GM19238 (cell line): ENCODE results near the gene IL21R.
"Not testable (repeated sequence)": the region's sequence is repeated elsewhere in the genome, so short reads cannot be mapped to it uniquely, and the experiment has no call there.

Experiments used
- DNase-seq: peaks from one replicate; pipeline ENCODE4 v3.0.0; 2011; ENCODE audit warnings: low spot score; ENCODE audit not compliant: insufficient read length

The IL21R gene

DNA sequence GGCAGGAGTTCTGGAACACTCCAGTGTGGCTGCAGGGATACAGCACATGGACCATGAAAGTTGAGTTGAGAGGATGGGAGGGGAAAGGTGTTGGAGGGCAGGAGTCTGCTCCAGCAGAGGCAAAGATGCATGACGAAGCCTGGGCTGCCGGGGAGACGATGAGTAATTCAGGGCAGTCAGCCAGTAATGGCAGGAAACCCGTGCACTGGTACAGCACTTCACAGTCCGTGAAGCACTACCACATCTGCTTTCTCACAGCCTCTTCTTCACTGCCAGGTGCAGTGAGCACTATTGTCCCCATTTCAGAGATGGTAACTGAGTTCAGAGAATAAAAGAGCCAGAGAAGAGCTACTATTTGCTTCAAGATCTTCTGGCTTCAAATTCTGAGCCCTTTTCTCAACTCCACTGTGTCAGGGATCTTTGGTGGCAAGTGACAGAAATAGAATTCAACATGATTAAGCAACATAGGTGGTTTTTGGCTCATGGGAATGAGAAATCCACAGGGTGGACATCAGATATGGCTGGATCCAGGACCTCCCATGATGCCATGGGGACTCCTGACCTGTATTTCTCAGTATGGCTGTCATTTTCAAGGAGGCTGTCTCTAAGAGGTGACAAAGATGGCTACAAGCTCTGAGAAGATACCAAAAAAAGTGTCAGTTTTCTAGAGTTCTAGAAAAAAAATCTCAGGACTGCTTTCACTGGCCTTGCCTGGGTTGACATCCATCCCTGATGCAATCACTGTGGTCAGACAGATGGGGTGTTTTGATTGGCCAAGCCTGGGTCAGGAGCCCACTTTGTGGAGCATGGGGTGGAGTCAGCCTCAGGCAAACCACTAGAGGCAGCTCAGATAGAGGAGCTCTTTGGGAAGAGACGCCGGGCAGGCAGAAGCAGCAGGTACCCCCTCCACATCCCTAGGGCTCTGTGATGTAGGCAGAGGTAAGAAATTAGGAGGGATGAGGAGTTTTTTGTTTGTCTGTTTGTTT is 24.7 kb downstream of the IL21R start:
- DNase-seq = peak; percentile 66

DNA sequence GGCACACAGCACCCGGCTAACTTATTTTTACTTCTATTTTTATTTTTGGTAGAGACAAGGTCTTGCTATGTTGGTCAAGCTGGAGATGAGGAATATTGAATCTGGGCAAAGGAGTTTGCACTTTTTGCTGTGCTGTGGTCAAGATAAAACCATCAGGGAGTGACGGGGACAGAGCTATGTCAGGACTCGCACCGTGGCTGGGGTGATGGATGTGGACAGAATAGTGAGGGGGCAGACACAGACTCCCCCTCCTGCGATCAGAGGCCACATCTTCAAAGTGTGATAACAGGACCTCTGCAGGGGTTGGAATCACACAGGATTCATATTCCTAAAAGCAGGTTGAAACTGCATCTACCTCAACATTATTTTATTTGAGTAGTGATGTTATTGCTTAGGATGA is 25.6 kb downstream of the IL21R start:
- no peak for DNase-seq

DNA sequence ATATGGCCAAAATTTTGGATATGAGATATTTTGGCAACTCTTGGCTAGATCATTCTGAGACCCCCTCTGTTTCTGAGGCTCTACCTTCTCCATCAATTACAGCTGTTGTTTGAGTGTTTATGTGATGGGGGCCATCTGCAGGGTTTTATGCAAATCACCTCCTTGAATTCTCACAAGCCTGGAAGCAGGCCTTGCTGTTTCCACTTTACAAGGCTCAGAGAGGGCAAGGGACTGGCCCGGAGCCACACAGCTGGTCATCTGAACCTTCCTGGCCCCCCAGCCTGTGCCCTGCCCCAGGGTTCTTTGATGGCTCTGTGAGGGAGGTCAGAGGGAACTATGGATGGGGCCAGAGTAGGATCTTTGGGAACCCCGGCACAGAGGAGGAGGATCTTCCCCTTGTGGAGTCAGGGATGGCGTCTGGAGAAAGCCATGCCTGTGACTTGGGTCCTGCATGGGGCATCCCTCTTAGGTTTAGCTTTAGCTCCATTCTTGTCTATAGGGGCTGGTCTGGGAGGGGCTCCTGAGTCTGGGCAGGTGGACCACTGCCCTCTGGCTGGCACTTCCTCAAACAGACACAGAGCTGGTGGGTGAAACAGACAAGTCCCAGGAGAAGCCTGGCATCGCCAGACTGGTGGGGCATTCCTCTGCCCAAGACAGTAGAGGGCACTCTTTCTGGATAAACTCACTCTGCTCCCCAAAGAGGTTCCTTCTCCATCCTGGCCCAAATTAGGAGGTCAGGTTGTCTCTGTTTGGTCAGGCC is 26.2 kb downstream of the IL21R start:
- no peak for DNase-seq

DNA sequence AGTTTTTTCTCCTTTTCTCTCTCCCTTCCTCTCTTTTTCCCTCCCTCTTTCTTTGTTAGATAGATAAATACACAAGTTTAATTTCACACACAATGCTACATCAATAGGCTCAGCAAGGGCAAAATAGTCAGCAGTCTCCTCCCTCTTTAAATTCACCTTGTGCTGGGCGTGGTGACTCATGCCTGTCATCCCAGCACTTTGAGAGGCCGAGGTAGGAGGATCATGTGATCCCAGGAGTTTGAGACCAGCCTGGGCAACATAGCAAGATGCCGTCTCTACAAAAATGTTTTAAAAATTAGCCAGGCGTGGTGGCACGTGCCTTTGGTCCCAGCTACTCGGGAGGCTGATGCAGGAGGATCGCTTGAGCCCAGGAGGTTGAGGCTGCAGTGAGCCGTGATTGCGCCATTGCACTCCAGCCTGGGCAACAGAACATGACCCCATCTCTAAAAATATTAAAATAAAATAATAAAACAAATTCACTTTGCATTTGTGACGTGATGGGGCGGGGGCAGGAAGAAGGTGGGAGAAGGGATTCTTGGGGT is 27.4 kb downstream of the IL21R start:
- DNase-seq = no peak

DNA sequence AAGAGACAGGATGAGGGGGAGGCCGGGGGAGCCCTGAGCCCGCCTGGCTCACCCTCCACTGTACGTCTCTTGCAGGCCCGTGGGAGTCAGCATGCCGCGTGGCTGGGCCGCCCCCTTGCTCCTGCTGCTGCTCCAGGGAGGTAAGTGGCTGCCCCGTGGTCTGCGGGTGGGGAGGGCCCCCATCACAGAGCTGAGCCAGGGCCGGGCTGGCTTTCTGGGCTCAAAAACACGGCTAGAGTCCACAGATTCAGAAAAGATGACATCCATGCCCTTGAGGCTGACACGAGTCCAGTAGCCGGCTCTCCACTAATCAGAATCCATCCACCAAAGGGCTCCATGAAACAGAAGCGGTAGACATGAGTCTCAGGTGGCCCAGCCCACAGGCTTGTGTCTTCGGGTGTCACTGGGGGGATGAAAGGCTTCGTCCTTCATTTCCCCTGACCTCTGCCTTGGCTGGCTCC is 28.0 kb downstream of the IL21R start:
- DNase-seq = no peak

DNA sequence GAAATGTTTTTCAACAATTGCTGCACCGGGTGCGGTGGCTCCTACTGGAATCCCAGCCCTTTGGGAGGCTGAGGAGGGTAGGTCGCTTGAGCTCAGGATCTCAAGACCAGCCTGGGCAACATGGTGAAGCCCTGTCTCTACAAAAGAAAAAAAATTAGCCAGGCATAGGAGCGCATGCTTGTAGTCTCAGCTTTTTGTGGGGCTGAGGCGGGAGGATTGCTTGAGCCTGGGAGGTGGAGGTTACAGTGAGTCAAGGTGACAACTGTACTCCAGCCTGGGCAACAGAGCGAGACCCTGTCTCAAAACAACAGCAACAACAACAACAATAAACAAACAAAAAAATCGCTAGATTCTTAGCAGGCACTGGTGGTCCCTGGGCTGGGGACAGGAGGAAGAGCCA is 28.5 kb downstream of the IL21R start:
- DNase-seq = no peak

DNA sequence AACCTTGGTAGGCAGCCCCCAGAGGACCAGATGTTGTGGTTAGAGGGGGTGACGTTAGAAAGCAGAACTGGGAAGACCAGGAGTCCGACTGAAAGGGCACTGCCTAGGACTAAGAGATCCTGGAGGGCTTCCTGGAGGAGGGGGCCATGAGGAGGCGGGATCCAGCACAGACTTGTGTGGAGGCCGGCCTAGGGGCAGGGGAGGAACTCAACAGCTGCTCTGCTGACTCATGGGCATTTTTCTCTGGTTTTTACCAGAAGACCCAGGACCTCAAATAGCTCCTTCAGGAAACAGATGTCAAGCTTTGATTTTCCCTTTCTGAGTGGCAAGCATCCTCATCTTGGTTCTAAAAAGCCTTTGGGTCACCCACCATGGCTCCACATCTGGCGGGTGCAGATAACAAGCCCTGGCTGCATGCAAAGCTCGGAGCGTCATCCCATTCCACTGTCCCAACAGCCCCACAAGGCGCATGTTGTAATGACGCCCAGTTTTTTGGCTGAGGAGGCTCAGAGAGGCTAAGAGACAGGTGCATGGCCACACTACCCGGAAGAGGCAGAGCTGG is 29.0 kb downstream of the IL21R start:
- DNase-seq = no peak

DNA sequence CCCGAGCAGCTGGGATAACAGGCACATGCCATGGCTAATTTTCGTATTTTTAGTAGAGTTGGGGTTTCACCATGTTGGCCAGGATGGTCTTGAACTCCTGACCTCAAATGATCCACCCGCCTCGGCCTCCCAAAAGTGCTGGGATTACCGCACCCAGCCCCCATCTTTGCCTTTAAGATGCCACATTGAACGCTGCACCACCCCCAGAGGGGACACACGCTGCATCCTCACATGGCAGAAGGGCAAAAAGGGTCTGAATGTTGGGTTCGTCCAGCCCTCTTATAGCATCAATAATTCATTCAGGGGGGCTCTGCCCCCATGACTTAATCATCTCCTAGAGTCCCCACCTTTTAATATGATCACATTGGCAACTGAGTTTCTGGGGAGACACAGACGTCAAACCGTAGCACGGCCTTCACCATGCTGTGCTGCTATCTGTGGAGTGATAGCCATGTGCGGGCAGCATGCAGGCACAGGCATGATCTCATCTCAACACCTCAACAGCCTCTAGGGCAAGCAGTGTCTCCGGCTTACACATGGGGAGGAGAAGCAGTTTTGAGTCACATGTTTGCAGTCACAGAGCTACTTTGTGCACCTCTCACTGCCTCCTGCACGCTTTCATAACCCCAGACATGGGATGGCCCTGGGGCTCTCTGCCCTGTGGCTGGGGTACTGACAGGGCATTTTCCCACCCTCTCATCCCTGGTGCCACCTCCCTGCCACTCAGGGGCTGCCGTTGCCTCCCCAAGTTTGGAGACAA is 30.0 kb downstream of the IL21R start:
- no peak for DNase-seq

DNA sequence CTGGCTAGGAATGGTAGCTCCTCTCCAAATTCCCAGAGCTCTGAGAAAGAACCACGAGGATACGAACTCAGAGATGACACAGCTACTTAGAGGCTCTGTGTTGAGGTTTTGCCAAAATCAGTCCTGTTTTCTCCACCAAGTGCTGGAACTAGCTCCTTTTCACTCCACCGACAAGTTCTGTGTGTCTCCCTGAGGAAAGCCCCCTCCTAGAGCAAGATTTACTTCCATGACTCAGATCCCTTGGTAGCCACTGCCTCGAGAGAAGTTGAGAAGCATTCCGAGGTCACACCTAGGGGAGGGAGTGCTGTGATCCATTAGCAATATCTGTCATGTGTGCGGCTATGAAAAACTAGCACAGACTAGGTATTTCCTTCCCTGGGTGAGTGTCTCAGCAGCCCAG is 30.6 kb downstream of the IL21R start:
- no peak for DNase-seq

DNA sequence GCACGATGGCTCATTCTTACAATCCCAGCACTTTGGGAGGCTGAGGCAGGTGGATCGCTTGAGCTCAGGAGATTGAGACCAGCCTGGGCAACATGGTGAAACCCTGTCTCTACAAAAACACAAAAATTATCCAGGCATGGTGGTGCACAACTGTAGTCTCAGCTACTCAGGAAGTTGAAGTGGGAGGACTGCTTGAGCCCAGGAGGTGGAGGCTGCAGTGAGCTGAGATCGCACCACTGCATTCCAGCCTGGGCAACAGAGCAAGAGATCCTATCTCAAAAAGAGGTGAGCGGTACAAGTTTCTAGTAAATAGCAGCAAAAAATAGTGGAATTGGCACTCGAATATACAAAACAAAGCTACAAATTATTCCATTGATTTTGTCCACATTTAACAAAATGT is 31.2 kb downstream of the IL21R start:
- not testable (repeated sequence) for DNase-seq

DNA sequence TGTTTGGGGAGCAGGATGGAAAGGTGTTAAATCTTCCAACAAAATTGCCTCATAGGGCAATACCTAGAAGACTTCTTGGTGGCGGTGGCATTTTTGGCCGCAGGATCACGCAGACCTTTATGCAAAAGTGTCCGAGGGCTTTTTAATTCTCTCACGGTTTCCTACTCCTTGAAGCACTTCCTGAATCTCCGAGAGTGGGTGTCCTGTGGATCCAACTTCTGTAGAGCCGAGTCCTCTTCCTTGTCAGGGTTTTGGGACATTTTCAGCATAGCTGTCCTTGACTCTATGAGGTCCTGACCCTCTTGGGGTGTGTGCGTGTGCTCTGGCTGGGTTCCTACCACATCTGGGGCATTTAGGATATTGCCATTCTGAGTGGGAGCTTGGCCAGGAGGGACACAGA is 31.7 kb downstream of the IL21R start:
- DNase-seq = no peak

DNA sequence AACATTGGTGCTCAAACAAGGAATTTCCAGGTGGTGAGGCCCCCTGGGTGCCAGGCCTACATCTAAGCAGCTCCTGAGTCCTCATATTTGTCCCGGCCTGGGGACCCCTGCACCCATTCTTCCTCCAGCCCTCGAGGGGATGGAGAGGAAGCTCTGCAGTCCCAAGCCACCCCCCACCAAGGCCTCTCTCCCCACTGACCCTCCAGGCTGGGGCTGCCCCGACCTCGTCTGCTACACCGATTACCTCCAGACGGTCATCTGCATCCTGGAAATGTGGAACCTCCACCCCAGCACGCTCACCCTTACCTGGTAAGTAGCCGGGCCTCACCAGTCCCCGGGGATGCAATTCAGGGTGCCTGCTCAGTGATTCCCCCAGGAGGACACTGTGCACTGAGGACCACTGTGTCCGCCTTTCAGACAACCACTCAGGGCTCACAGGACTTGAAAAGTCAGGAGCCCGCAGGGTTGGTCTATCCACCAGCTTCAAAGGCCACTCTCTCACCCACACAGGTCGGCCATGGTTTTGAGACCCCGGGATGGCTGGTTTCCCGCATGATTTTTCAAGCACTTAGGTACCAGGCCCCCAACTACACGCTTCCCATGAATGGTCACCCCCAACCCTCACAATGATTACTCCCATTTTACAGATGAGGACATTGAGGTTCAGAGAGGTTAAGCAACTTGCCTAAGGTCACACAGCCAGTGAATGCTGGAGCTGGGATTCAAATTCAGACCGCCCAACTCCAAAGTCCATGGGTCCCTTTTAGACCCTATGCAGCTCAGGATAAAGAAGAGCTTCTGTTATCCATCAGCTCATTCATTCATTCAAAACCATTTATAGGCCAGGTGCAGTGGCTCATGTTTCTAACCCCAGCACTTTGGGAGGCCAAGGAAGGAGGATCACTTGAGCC is 32.4 kb downstream of the IL21R start:
- no peak for DNase-seq

DNA sequence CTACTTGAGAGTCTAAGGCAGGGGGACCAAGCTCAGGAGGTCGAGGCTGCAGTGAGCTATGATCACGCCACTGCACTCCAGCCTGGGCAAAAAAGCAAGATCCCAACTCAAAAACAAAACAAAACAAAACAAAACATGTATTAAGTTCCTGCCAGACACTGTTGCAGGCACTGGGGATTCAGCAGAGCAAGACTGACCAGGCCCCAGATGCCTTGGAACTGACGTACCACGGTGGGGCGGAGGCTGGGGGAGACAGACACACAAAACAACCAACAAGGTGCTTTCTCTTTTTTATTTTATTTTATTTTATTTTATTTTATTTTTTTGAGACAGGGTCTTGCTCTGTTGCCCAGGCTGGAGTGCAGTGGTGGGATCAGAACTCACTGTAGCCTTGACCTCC is 33.2 kb downstream of the IL21R start:
- not testable (repeated sequence) for DNase-seq

DNA sequence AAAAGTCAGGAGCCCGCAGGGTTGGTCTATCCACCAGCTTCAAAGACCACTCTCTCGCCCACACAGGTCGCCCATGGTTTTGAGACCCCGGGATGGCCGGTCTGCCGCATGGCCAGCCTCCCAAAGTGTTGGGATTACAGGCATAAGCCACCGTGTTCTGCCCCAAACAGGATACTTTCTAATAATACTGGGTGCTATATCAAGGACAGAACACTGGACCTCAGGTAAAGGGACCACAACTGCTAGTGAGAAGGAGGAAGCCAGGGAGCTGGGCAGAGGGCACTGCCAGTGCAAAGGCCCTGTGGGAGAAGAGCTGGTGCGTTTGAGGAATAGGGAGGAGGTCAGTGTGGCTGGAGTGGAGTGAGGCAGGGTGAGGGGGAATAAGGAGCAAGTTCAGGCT is 34.1 kb downstream of the IL21R start:
- DNase-seq = no peak

DNA sequence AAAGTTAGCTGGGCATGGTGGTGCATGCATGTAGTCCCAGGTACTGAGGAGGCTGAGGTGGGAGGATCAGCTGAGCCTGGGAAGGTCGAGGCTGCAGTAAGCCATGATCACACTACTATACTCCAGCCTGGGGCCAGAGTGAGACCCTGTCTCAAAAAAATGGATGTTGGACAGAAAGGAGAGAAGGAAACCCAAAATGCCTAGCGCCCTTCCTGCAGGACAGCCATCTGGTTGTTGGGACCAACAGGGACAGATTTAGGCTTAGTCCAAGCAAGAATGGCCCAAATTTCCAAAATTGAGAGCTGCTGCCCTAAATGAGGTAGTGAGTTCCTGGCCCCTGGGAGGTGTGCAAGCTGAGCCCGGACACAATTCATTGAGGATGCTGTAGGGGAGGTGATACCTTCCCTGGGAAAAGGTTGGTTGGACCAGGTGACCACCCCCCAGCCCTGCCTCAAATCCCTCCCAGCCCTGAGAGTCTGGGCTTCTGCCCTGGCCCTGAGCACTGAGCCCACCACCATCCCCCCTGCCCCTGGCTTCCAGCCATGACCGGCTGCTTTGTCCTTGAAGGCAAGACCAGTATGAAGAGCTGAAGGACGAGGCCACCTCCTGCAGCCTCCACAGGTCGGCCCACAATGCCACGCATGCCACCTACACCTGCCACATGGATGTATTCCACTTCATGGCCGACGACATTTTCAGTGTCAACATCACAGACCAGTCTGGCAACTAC is 35.1 kb downstream of the IL21R start:
- DNase-seq = no peak

DNA sequence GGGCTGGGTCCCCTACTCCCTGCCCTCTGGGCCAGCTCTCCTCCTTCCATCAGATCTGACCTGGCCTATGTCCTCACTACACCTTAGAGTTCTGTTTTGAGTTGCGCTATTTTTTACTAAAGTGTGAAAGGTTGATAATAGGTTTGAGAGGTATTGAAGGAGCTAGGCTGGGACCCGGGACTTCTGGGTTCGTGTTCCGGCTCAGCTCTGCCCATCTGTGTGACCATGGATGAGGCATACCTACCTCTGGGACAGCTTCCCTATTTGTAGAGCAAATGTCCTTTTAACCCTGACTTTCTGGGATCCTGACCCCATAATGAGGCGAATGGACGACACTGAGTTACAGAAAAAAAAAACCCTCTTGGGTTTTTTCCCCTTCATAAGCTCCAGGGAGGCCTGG is 36.0 kb downstream of the IL21R start:
- no peak for DNase-seq

DNA sequence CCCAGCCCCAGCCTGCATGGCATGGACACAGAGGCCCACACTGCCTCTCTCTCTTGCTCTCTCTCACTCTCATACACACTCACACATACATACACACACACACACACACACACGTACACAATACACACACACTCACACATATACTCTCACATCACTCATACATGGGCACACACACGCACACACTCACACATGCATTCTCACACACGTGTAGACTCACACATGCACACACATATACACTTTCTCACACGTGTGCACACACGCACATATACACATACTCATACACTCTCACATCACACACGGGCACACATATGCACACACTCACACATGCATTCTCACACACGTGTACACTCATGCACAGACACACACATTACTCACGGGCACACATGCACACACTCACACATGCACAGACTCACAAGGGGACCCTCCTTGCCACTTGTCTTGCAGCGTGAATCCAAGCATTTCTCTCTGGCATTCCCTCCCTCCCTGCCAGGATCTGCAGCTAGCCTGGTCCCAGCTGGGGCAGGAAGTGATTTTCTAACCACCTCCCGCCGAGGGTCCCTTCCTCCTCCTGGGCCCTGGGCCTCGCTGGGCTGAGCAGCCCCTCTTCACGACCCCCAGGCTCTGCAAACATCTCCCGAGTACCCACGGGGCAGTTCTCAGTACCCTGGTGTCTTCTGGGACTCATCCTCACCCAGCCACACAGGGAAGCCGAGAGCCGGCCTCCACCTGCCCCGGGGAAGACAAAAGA is 37.5 kb downstream of the IL21R start:
- no peak for DNase-seq

DNA sequence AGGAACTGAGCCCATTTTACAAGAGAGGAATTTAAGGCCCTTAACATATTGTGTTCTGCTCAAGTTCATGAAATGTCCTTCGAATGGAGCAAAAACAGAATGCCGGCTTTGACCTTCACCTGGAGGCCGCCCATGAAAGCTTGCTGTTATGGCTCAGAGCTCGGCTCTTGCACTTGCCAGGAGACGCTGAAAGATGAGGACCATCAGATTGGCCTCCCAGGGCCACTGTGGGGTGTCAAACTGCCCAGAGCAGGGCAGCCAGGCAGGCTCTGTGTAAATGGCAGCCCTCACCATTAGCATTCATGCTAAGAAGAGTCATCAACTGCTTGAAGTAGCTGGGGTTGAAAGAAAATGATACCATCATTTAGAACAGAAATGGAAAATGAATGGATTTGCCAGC is 39.3 kb downstream of the IL21R start:
- DNase-seq = no peak

DNA sequence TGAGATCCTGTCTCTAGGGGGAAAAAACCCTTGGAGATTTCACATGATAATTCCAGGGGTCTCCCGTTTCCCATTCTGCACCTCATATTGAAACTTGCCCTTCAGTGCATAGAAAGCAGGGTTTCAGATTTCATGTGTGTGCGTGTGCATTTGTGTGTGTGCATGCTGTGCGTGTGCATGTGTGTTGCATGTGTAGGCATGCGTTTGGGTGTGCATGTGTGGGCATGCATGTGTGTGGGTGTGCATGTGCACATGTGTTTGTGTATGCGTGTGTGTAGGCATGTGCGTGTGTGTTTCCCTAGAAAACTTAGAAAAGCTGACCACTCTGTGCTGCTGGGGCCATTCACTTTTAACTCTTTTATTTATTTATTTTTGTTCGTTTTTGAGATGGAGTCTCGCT is 40.0 kb downstream of the IL21R start:
- DNase-seq = no peak
